ENCODE measurements around the gene KSR1.

KSR1 gene

DNA sequence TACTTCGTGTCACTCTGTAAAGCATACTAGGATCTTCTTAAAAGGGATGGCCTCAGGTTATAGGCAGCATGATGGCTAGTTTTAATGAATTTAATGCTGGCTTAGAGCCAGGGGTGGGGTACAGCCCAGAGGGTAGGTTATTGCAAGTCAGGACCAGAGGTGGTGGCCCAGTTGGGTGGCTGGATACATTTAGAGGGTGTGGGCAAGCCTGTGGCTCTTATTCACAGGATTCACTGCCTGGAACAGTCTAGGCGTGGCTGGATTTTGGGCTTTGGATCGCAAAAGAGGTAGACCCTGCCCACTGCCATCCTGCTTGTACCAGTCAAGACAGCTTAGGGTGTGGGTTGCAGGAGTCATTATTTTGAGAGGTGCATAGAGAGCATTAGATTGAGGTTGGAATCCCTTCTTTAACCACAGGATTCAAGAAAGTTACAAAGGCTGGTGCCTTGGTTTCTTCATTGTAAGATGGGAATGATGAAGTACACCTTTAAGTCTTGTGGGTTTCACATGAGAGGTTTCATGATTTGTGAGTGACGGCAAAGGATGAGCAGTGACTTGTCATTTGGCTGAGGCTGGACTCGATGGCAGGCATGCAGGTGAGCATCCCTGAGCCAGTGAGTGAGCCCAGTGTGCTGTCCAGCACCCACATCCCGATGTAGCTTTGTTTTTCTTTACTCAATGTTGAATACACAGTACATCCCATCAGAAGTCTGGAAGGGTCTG is 85.2 kb downstream of the KSR1 start:
- in situ Hi-C loops (cut with HindIII; ENCODE audit: low pct_ligation_motif_present, low sequenced_read_pairs), result loop anchor here (25.0 kb wide), 1 partner anchor 104 kb away; no protein-coding TSS in a partner anchor
- H3K27me3 ChIP-seq (replicated peaks), result no peaks in the 10 kb centered on the region
- H3K36me3 ChIP-seq (replicated peaks), result no peaks in the 10 kb centered on the region
- H3K4me3 ChIP-seq (ENCODE audit: low read depth, low read length), result no peak overlapping the region
- peak overlapping the region; percentile 92 for H3K27ac ChIP-seq
- TF ChIP-seq, protein P1, sequence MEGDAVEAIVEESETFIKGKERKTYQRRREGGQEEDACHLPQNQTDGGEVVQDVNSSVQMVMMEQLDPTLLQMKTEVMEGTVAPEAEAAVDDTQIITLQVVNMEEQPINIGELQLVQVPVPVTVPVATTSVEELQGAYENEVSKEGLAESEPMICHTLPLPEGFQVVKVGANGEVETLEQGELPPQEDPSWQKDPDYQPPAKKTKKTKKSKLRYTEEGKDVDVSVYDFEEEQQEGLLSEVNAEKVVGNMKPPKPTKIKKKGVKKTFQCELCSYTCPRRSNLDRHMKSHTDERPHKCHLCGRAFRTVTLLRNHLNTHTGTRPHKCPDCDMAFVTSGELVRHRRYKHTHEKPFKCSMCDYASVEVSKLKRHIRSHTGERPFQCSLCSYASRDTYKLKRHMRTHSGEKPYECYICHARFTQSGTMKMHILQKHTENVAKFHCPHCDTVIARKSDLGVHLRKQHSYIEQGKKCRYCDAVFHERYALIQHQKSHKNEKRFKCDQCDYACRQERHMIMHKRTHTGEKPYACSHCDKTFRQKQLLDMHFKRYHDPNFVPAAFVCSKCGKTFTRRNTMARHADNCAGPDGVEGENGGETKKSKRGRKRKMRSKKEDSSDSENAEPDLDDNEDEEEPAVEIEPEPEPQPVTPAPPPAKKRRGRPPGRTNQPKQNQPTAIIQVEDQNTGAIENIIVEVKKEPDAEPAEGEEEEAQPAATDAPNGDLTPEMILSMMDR (IDR thresholded peaks at IDR 0.05; ENCODE audit: low read depth, low read length, missing control alignments), result no peak
- DNase-seq, result no peak

DNA sequence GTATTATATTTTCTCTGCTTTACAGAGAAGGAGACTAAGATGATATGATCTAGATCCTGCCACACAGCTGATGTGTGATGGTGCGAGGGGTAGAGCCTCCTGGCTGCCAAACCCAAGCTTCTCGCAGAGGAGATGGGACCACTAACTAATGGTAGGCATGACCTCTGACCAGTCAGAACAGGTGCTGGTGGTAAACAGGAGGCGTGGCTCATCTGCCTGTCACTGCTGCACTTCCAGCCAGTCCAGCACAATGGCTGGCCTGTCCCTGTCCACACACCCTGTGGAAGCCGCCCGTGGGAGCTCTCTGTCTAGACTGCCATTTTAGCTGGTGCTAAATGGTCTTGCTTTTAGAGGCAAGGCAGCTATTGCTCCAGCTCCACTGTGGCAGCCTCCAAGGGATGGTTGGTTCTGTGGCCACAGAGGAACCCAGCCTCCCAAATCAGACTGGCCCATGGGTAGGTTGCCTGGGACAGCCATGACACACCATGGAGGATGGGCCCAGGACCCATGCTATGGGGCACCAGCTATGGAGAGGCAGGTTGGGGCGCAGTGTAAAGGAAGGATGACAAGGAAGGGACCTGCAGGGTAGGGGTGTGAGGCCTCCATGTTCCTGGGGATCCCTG is 86.7 kb downstream of the KSR1 start:
- in situ Hi-C loops (cut with HindIII; ENCODE audit: low pct_ligation_motif_present, low sequenced_read_pairs), result loop anchor here (25.0 kb wide), 1 partner anchor 106 kb away; no protein-coding TSS in a partner anchor
- Histone ChIP-seq H3K4me3 (ENCODE audit: low read depth, low read length) (no peak overlapping the region), H3K27ac (no peak overlapping the region), H3K27me3 (replicated peaks) (no peaks in the 10 kb centered on the region), H3K36me3 (replicated peaks) (no peaks in the 10 kb centered on the region)
- TF ChIP-seq, protein P1 (IDR thresholded peaks at IDR 0.05; ENCODE audit: low read depth, low read length, missing control alignments), result no peak
- DNase-seq, result no peak

DNA sequence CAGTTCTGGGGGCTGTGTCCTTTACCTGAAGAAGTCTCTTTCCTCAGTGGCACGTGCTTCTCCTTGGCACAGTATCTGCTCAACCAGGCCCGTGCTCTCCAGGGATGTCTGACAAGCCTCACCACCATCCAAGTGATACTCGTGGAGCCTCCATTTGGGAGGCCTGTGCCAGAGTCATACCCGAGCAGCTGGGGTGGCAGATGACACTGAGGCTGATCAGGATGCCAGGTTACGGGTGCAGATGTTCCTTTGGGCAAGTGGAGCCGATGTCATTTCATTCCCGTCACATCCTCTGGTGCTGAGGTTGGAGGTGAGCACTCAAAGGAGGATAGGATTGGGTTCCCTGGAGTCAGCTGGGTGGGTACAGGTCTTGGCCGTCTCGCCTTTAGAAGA is 87.2 kb downstream of the KSR1 start:
- in situ Hi-C loops (cut with HindIII; ENCODE audit: low pct_ligation_motif_present, low sequenced_read_pairs), result loop anchor here (25.0 kb wide), 1 partner anchor 106 kb away; no protein-coding TSS in a partner anchor
- DNase-seq, result no peak
- no peaks in the 10 kb centered on the region for H3K36me3 ChIP-seq (replicated peaks)
- no peak overlapping the region for H3K27ac ChIP-seq
- H3K27me3 ChIP-seq (replicated peaks), result no peaks in the 10 kb centered on the region
- TF ChIP-seq, protein P1 (IDR thresholded peaks at IDR 0.05; ENCODE audit: low read depth, low read length, missing control alignments), result no peak
- H3K4me3 ChIP-seq (ENCODE audit: low read depth, low read length), result no peak overlapping the region

DNA sequence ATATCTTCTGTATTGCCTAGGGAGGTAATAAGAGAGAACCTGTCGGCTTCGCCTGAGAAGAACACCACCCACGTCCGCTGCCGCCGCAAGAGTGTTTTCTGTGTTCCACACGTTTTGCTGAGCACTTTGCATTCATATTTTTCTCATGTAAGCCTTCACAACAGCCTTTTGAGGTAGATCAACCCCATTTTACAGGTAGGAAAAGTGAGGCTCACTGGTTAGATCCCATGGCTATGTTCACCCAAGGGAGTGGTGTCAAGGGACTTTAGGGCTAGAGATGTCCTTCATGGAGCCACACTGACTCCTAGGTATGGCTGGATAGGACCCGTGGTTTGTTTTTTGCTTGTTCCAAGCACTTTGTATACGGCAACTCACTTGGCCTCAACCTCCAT is 87.7 kb downstream of the KSR1 start:
- TF ChIP-seq, protein P1 (IDR thresholded peaks at IDR 0.05; ENCODE audit: low read depth, low read length, missing control alignments), result no peak
- Histone ChIP-seq H3K27me3 (replicated peaks) (no peaks in the 10 kb centered on the region), H3K27ac (no peak overlapping the region), H3K36me3 (replicated peaks) (no peaks in the 10 kb centered on the region), H3K4me3 (ENCODE audit: low read depth, low read length) (no peak overlapping the region)
- no peak for DNase-seq
- in situ Hi-C loops (cut with HindIII; ENCODE audit: low pct_ligation_motif_present, low sequenced_read_pairs), result loop anchor here (25.0 kb wide), 1 partner anchor 107 kb away; no protein-coding TSS in a partner anchor

- in situ Hi-C loops (cut with HindIII; ENCODE audit: low pct_ligation_motif_present, low sequenced_read_pairs), result loop anchor here (25.0 kb wide), 1 partner anchor 107 kb away; no protein-coding TSS in a partner anchor
- H3K36me3 ChIP-seq (replicated peaks), result no peaks in the 10 kb centered on the region
- H3K4me3 ChIP-seq (ENCODE audit: low read depth, low read length), result no peak overlapping the region
- DNase-seq, result no peak
- H3K27me3 ChIP-seq (replicated peaks), result no peaks in the 10 kb centered on the region
- TF ChIP-seq, protein P1 (IDR thresholded peaks at IDR 0.05; ENCODE audit: low read depth, low read length, missing control alignments), result peak; percentile 15
- no peak overlapping the region for H3K27ac ChIP-seq
Measured at GRCh38 chr17:27544350-27545131, 88.3 kb downstream of the KSR1 start.
